OCI-M2 (cell line): Measurements from ENCODE around the gene NOS1.

ENCODE experiments used
- DNase-seq: peaks from one replicate; lab custom pipeline; 2025; ENCODE audit not compliant: unreplicated experiment; lab: John Stamatoyannopoulos, UW

NOS1 gene

GRCh38 chr12:117331691-117332090 lies 29.7 kb downstream of the NOS1 start:
- DNase-seq = no peak

- DNase-seq = no peak
Observed at GRCh38 chr12:117330441-117331113, 30.8 kb downstream of the NOS1 start.

GRCh38 chr12:117329756-117330155 lies 31.7 kb downstream of the NOS1 start:
- DNase-seq = no peak

- no peak for DNase-seq
Observed at GRCh38 chr12:117328556-117329100, 32.8 kb downstream of the NOS1 start.

- no peak for DNase-seq
Observed at GRCh38 chr12:117322428-117322827, 39.0 kb downstream of the NOS1 start.

GRCh38 chr12:117321572-117321971 lies 39.9 kb downstream of the NOS1 start:
- no peak for DNase-seq

- no peak for DNase-seq
Observed at GRCh38 chr12:117318591-117318990, 42.8 kb downstream of the NOS1 start.

- no peak for DNase-seq
Observed at GRCh38 chr12:117316336-117316735, 45.1 kb downstream of the NOS1 start.

GRCh38 chr12:117313926-117314325 lies 47.5 kb downstream of the NOS1 start:
- DNase-seq = no peak

- DNase-seq = no peak
Observed at GRCh38 chr12:117312770-117313169, 48.7 kb downstream of the NOS1 start.

- no peak for DNase-seq
Observed at GRCh38 chr12:117309276-117309925, 52.0 kb downstream of the NOS1 start.

- no peak for DNase-seq
Observed at GRCh38 chr12:117300174-117300573, 61.3 kb downstream of the NOS1 start.

GRCh38 chr12:117298648-117299225 lies 62.7 kb downstream of the NOS1 start:
- no peak for DNase-seq

GRCh38 chr12:117298191-117298590 lies 63.2 kb downstream of the NOS1 start:
- DNase-seq = no peak

- DNase-seq = no peak
Observed at GRCh38 chr12:117294189-117294603, 67.2 kb downstream of the NOS1 start.

- DNase-seq = no peak
Observed at GRCh38 chr12:117293510-117293909, 67.9 kb downstream of the NOS1 start.

GRCh38 chr12:117292688-117293087 lies 68.7 kb downstream of the NOS1 start:
- DNase-seq = no peak

GRCh38 chr12:117284140-117284539 lies 77.3 kb downstream of the NOS1 start:
- no peak for DNase-seq

- DNase-seq = no peak
Observed at GRCh38 chr12:117282490-117282889, 78.9 kb downstream of the NOS1 start.

- no peak for DNase-seq
Observed at GRCh38 chr12:117280019-117280680, 81.3 kb downstream of the NOS1 start.

- no peak for DNase-seq
Observed at GRCh38 chr12:117279606-117280005, 81.8 kb downstream of the NOS1 start.

- DNase-seq = no peak
Observed at GRCh38 chr12:117277875-117278274, 83.6 kb downstream of the NOS1 start.
